AML-193 (cell line): ENCODE data around the gene EIF2A.
"Not testable (repeated sequence)": the region's sequence is repeated elsewhere in the genome, so short reads cannot be mapped to it uniquely, and the experiment has no call there.

Experiments
- DNase-seq, 2 experiments: peaks; one replicate each; lab custom pipeline; 2025; lab: John Stamatoyannopoulos, UW

Gene EIF2A

GRCh38 chr3:150543531-150543930 is 3.1 kb upstream of the EIF2A start:
- no peak for DNase-seq

- DNase-seq, result no peak
Observed at GRCh38 chr3:150544041-150544440, 2.5 kb upstream of the EIF2A start.

- DNase-seq, result peak in 1 of 2 experiments; percentile 28
Observed at GRCh38 chr3:150544726-150545125, 1.9 kb upstream of the EIF2A start.

- peak in 1 of 2 experiments; percentile 72 for DNase-seq
Observed at GRCh38 chr3:150545419-150546225, 965 bp upstream of the EIF2A start.

- DNase-seq, result peak; percentile 33 to 41
Observed at GRCh38 chr3:150547045-150547741, 606 bp downstream of the EIF2A start.

- DNase-seq, result no peak
Observed at GRCh38 chr3:150555859-150556436, 9.4 kb downstream of the EIF2A start.

GRCh38 chr3:150556792-150557191 is 10.2 kb downstream of the EIF2A start:
- no peak for DNase-seq

GRCh38 chr3:150557725-150558124 is 11.1 kb downstream of the EIF2A start:
- no peak for DNase-seq

- no peak for DNase-seq
Observed at GRCh38 chr3:150564243-150564642, 17.7 kb downstream of the EIF2A start.

- no peak for DNase-seq
Observed at GRCh38 chr3:150567328-150567727, 20.7 kb downstream of the EIF2A start.

GRCh38 chr3:150577855-150578254 is 31.3 kb downstream of the EIF2A start:
- peak in 1 of 2 experiments; percentile 38 for DNase-seq

- no peak for DNase-seq
Observed at GRCh38 chr3:150581174-150581573, 34.6 kb downstream of the EIF2A start.

- no peak for DNase-seq
Observed at GRCh38 chr3:150582620-150583019, 36.0 kb downstream of the EIF2A start.

GRCh38 chr3:150583028-150583427 is 36.4 kb downstream of the EIF2A start:
- DNase-seq, result no peak

GRCh38 chr3:150588027-150588830 is 41.6 kb downstream of the EIF2A start:
- no peak for DNase-seq

- DNase-seq, result no peak
Observed at GRCh38 chr3:150589759-150590158, 43.2 kb downstream of the EIF2A start.

GRCh38 chr3:150594150-150594549 is 47.6 kb downstream of the EIF2A start:
- DNase-seq, result no peak

- no peak for DNase-seq
Observed at GRCh38 chr3:150597646-150598045, 51.1 kb downstream of the EIF2A start.

- DNase-seq, result no peak
Observed at GRCh38 chr3:150599611-150600297, 53.2 kb downstream of the EIF2A start.

- DNase-seq, result not testable (repeated sequence)
Observed at GRCh38 chr3:150600647-150601530, 54.3 kb downstream of the EIF2A start.
